K562 (cell line): ENCODE measurements around the gene ZCWPW1. TPM values are rescaled to one million over a fixed set of nuclear protein-coding genes. Genes with fewer than 3 reads are reported as not detected.

Source experiments
- ATF6 ChIP-seq: sonication (generic); formaldehyde crosslinking; IDR thresholded peaks from 2 replicates; pipeline ENCODE4 v1.4.0; 2020; ENCODE audit warnings: mild to moderate bottlenecking, missing genetic modification reagents
- E2F5 ChIP-seq: sonication (generic); formaldehyde crosslinking; IDR thresholded peaks from 2 replicates; pipeline ENCODE4 v1.8.0; 2022; ENCODE audit warnings: mild to moderate bottlenecking, missing genetic modification reagents
- HES1 ChIP-seq: fragments of 450-650 bp; IDR thresholded peaks from 2 replicates; pipeline ENCODE4 v1.6.1; 2016; ENCODE audit warnings: low read depth, mild to moderate bottlenecking, moderate library complexity
- MEF2D ChIP-seq: conservative IDR thresholded peaks from 2 replicates; pipeline ENCODE4 v1.6.1; 2016; ENCODE audit warnings: low read depth, missing genetic modification characterization, missing compliant biosample characterization
- SLC30A9 ChIP-seq: fragments of 250-450 bp; sonication (Bioruptor Pico); IDR thresholded peaks from 2 replicates; pipeline ENCODE4 v1.8.0; 2022; ENCODE audit warnings: mild to moderate bottlenecking, moderate library complexity
- TSC22D4 ChIP-seq: fragments of 450-650 bp; IDR thresholded peaks from 2 replicates; pipeline ENCODE4 v1.6.1; 2016; ENCODE audit warnings: missing genetic modification characterization, missing biosample characterization, control low read depth
- ZNF518B ChIP-seq: fragments of 250-450 bp; sonication (Bioruptor Pico); IDR thresholded peaks from 2 replicates; pipeline ENCODE4 v1.5.0; 2021; ENCODE audit warnings: mild to moderate bottlenecking, moderate library complexity
- ZNF583 ChIP-seq: fragments of 250-450 bp; sonication (Bioruptor Pico); IDR thresholded peaks from 2 replicates; pipeline ENCODE4 v1.4.0; 2020
- polyA plus RNA-seq, 8 experiments: library from polyadenylated mRNA; depleted of rRNA in 4 of 8; stranded (reverse) in 5 of 8; unstranded in 3 of 8; fragments of >200 nt; fragmentation: Nextera tagmentation in 2 of 8; fragmentation: Illumina TruSeq in 1 of 8; extraction: Ambion mirVana in 2 of 8; extraction: Trizol in 1 of 8; gene quantifications; 2 replicates each; pipeline versions ENCODE4 v1.2.1 to v1.2.3, GENCODE V29; 2011 to 2014; ENCODE audit warnings: inconsistent platforms in 1 of 8, missing spikeins in 1 of 8
- total RNA-seq, 7 experiments: library from RNA; depleted of rRNA in 6 of 7; stranded (reverse); fragments of >200 nt in 6 of 7; fragmentation: Illumina TruSeq in 2 of 7; extraction: Trizol in 2 of 7; gene quantifications; 2 replicates each; pipeline versions ENCODE4 v1.2.1 to v1.2.3, GENCODE V29; 2011 to 2021; ENCODE audit warnings: low replicate concordance in 1 of 7
- TF ChIP-seq, protein P1 (sequence below): fragments of 250-450 bp; sonication (Bioruptor Pico); IDR thresholded peaks from 2 replicates; pipeline ENCODE4 v1.5.0; 2020; ENCODE audit warnings: mild to moderate bottlenecking
- TF ChIP-seq, protein P2 (sequence below): fragments of 450-650 bp; IDR thresholded peaks from 2 replicates; pipeline ENCODE4 v1.6.1; 2018; ENCODE audit warnings: mild to moderate bottlenecking, low read depth; ENCODE audit not compliant: partially characterized antibody

Gene ZCWPW1
- total and polyA plus RNA-seq, 9 of the 15 experiments (the other 6 are each of a cell fraction or from before 2014, with no cell fraction given), result 0.18 to 1.7 (median 1.2) TPM

DNA sequence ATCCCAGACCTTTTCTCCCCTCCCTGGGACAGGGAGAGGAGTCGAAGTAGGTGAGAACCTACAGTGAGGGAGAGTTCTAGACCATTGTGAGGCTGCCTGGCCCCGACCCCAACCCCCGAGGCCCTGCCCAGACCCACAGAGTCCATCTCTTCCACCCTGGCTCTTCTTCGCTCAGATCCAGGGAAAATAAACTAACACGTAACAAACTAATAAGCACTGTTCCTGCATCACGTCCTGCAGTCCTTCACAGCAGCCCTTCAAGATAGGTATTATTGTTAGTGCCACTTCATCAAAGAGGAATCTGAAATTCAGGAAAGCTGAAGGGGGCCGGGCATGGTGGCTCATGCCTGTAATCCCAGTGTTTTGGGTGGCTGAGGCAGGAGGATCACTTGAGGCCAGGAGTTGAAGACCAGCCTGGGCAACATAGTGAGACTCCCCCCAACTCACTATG, 35.7 kb upstream of the ZCWPW1 start, which contains the start of gene SPACDR (continued):
- TF ChIP-seq ZNF518B (CRISPR knock-in tag) (no peak), ZNF583 (CRISPR knock-in tag) (no peak), E2F5 (CRISPR knock-in tag) (no peak), TSC22D4 (tag) (no peak), SLC30A9 (CRISPR knock-in tag) (no peak), MEF2D (tag) (no peak), HES1 (no peak), ATF6 (no peak)
- TF ChIP-seq, protein P1, sequence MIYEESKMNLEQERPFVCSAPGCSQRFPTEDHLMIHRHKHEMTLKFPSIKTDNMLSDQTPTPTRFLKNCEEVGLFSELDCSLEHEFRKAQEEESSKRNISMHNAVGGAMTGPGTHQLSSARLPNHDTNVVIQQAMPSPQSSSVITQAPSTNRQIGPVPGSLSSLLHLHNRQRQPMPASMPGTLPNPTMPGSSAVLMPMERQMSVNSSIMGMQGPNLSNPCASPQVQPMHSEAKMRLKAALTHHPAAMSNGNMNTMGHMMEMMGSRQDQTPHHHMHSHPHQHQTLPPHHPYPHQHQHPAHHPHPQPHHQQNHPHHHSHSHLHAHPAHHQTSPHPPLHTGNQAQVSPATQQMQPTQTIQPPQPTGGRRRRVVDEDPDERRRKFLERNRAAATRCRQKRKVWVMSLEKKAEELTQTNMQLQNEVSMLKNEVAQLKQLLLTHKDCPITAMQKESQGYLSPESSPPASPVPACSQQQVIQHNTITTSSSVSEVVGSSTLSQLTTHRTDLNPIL (CRISPR knock-in tag), result no peak
- TF ChIP-seq, protein P2, sequence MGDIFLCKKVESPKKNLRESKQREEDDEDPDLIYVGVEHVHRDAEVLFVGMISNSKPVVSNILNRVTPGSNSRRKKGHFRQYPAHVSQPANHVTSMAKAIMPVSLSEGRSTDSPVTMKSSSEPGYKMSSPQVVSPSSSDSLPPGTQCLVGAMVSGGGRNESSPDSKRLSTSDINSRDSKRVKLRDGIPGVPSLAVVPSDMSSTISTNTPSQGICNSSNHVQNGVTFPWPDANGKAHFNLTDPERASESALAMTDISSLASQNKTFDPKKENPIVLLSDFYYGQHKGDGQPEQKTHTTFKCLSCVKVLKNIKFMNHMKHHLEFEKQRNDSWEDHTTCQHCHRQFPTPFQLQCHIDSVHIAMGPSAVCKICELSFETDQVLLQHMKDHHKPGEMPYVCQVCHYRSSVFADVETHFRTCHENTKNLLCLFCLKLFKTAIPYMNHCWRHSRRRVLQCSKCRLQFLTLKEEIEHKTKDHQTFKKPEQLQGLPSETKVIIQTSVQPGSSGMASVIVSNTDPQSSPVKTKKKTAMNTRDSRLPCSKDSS, result no peak
